SKM-1 treated with dmso at 0.1 percent for 144 hours (cell line): ENCODE data around the gene WFDC9.
"Not testable (repeated sequence)": the region's sequence is repeated elsewhere in the genome, so short reads cannot be mapped to it uniquely, and the experiment has no call there.

Experiments used
- DNase-seq: peaks from one replicate; lab custom pipeline; 2025; ENCODE audit not compliant: unreplicated experiment; lab: John Stamatoyannopoulos, UW

Gene WFDC9

GRCh38 chr20:45593498-45593897 lies 37.6 kb downstream of the WFDC9 start:
- DNase-seq, result no peak

GRCh38 chr20:45592574-45593189 lies 38.4 kb downstream of the WFDC9 start:
- DNase-seq, result peak; percentile 26

GRCh38 chr20:45589725-45590124 lies 41.4 kb downstream of the WFDC9 start:
- no peak for DNase-seq

GRCh38 chr20:45588800-45589199 lies 42.3 kb downstream of the WFDC9 start:
- no peak for DNase-seq

- not testable (repeated sequence) for DNase-seq
Observed at GRCh38 chr20:45585986-45586385, 45.1 kb downstream of the WFDC9 start.

GRCh38 chr20:45584294-45584693 lies 46.8 kb downstream of the WFDC9 start:
- DNase-seq, result not testable (repeated sequence)

- DNase-seq, result no peak
Observed at GRCh38 chr20:45583502-45583901, 47.6 kb downstream of the WFDC9 start.

GRCh38 chr20:45581702-45582101 lies 49.4 kb downstream of the WFDC9 start:
- DNase-seq, result no peak

- DNase-seq, result no peak
Observed at GRCh38 chr20:45579184-45579583, 51.9 kb downstream of the WFDC9 start, which contains the start of gene WFDC8. WFDC8 (minus strand) TSS chr20:45579284; CDS start chr20:45579247, 37 bp downstream.

GRCh38 chr20:45578231-45578630 lies 52.9 kb downstream of the WFDC9 start:
- DNase-seq, result no peak

GRCh38 chr20:45576995-45577394 lies 54.1 kb downstream of the WFDC9 start:
- no peak for DNase-seq

GRCh38 chr20:45575931-45576330 lies 55.2 kb downstream of the WFDC9 start:
- no peak for DNase-seq

- DNase-seq, result not testable (repeated sequence)
Observed at GRCh38 chr20:45569650-45570049, 61.4 kb downstream of the WFDC9 start.

- DNase-seq, result no peak
Observed at GRCh38 chr20:45564760-45565276, 66.3 kb downstream of the WFDC9 start.
